GM19239 (cell line): ENCODE measurements around the gene FKBP5.

Source experiments
- DNase-seq: peaks from one replicate; pipeline ENCODE4 v3.0.0; 2011; ENCODE audit warnings: low spot score; ENCODE audit not compliant: insufficient read length
- FAIRE-seq: peaks from 2 replicates; lab custom pipeline; 2011; peaks lifted over from hg19 to GRCh38; lab: Jason Lieb, UNC

Gene FKBP5

GRCh38 chr6:35724471-35724870, 35.8 kb upstream of the FKBP5 start:
- DNase-seq (no peak), FAIRE-seq (no peak)

- DNase-seq (no peak), FAIRE-seq (no peak)
Measured at GRCh38 chr6:35724059-35724458, 35.3 kb upstream of the FKBP5 start.

- DNase-seq (no peak), FAIRE-seq (no peak)
Measured at GRCh38 chr6:35723587-35723986, 34.9 kb upstream of the FKBP5 start.

- no peak for FAIRE-seq
- DNase-seq: no peak
Measured at GRCh38 chr6:35722121-35722761, 33.5 kb upstream of the FKBP5 start.

- peak; percentile 26 for DNase-seq
Measured at GRCh38 chr6:35719830-35720733, 31.4 kb upstream of the FKBP5 start.

GRCh38 chr6:35719404-35719829, 30.7 kb upstream of the FKBP5 start:
- no peak for FAIRE-seq
- DNase-seq: no peak

More at GRCh38 chr6:35719830-35720733, 31.4 kb upstream of the FKBP5 start:
- peak; percentile 90 for FAIRE-seq

- FAIRE-seq: peak; percentile 39
Measured at GRCh38 chr6:35718911-35719381, 30.2 kb upstream of the FKBP5 start.

GRCh38 chr6:35718375-35718736, 29.6 kb upstream of the FKBP5 start:
- FAIRE-seq (peak; percentile 26), DNase-seq (no peak)

More at GRCh38 chr6:35718911-35719381, 30.2 kb upstream of the FKBP5 start:
- DNase-seq: no peak

GRCh38 chr6:35717449-35718374, 29.0 kb upstream of the FKBP5 start:
- DNase-seq (no peak), FAIRE-seq (no peak)

GRCh38 chr6:35716798-35717197, 28.1 kb upstream of the FKBP5 start:
- DNase-seq (no peak), FAIRE-seq (no peak)

- FAIRE-seq (no peak), DNase-seq (no peak)
Measured at GRCh38 chr6:35713006-35713767, 24.5 kb upstream of the FKBP5 start.

GRCh38 chr6:35711731-35712130, 23.0 kb upstream of the FKBP5 start:
- DNase-seq (no peak), FAIRE-seq (no peak)

- DNase-seq (no peak), FAIRE-seq (no peak)
Measured at GRCh38 chr6:35710241-35710847, 21.6 kb upstream of the FKBP5 start.

GRCh38 chr6:35708585-35708984, 19.9 kb upstream of the FKBP5 start:
- no peak for FAIRE-seq

GRCh38 chr6:35707714-35708407, 19.1 kb upstream of the FKBP5 start:
- no peak for DNase-seq
- FAIRE-seq: no peak

More at GRCh38 chr6:35708585-35708984, 19.9 kb upstream of the FKBP5 start:
- DNase-seq: no peak

GRCh38 chr6:35706468-35706867, 17.8 kb upstream of the FKBP5 start:
- DNase-seq (no peak), FAIRE-seq (no peak)

GRCh38 chr6:35703554-35703953, 14.8 kb upstream of the FKBP5 start:
- FAIRE-seq: no peak
- no peak for DNase-seq

- FAIRE-seq (no peak), DNase-seq (no peak)
Measured at GRCh38 chr6:35698858-35699257, 10.1 kb upstream of the FKBP5 start.
